HG02885 (cell line): ENCODE data around the gene GNAO1.

Experiments used
- ATAC-seq: cut with Tn5 transposase; IDR thresholded peaks from one replicate; pipeline ENCODE4 v1.9.1; 2021; ENCODE audit warnings: mild to moderate bottlenecking; ENCODE audit not compliant: unreplicated experiment, poor library complexity

GNAO1 gene

DNA sequence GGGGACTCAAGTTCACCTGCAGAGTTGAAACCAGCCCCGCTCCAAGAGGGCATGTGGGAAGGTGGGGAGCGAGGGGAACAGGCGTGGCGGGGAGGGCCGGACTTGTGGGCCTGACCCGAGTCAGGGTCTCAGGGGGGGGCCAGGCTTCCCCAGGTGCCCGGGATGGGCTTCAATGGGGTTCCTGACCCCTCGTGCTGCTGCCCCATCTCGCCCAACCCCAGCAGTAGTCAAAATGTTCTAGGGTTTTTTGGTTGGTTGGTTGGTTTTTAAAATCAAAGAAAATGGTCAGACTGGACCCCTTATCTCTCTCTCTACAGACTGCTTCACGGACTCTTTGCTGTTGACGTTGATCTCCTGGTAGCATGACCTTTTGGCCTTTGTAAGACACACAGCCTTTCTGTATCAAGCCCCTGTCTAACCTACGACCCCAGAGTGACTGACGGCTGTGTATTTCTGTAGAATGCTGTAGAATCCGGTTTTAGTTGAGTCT, 164.5 kb downstream of the GNAO1 start:
- ATAC-seq: no peak

DNA sequence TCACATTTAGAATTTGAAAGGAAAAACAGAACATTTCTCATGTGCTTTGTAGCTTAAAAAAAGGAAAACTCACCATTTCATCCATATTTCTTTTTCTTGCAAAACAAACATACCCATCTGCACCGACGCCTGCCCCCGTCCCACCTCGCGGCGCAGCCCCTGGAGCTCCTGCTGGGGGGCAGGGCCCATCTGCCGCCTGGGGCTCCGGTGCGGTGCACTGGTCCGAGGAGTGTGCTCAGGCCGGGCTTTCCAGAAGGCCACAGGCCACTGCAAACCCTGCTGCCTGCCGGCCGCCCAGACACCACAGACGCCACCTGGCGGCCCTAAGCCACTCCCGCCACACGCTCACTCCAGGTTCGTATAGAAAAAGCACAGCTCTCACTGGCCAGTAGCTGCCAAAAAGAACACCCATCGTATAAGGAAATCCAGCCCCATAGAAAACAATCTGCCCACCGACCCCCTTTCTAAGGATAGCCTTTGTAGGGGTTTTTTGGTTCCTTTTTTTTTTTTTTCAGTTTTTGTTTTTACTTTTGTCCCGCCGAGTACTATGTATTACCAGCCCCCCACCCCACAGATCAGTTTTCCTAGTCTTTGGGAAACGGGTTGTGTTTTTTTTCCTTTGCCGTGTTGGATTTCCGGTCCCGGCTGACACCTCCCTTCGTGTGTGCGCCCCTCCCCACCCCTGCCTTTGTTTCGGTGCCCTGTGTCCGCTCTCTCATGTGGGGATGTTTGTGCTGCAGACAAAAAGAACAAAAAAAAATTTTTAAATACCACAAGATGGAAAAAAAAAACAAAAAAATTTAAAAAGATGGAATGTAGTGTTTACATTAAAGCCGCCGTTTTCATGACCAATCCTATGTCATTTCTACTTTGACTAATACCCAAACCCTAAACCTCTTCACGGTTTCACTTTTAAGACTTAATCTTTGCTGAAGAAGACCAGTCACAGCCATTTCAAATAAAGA, 165.3 kb downstream of the GNAO1 start:
- peak; percentile 89 for ATAC-seq

DNA sequence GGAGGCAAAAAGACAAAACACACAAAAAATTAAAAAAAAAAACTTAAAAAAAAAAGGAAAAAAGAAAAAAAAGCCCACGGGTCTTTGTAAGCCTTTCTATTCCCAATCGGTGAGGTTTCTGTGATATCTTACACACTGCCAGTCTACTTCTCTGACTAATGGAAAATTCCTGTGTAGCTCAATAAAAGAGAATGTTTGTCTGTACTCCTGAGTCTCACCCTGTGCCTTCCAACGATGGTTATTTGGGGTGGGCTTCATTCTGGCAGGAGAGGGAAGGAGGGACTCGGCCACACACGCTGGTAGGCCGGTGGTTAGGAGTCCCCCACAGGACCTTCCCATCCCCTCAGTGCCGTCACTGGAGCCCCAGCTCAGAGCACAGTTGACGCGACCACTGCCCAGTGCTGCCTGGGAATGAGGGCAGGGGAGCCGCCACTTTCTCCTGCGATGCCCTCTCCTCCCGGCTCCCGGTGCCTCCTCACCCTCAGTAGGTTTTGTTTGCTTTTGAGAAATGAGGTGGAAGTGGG, 166.0 kb downstream of the GNAO1 start:
- ATAC-seq: peak; percentile 20

DNA sequence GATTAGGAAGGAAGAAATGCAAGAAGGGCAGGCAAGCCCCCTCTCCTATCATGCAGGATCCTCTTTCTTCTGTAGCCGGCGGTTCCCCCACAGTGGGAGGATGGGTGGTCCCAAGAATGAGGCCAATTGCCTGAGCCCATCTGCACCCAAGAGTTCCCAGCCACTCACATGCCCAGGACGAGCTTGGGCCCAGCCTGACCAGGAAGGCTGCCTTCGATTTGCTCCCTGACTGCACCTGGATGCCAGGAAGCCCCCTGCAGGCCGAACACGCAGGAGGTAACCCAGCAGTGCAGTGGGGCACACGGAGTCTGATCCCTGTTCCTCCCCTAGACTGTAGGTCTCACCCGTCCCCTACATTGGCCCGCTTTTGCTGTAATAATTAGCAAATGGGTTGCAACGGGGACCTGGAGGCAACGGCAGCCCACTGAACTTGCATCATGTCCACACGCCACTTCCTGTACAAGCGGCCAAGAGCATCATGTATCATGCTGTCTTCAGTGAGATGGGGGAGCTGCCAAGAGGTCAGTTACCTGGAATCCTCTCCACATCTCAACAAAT, 166.6 kb downstream of the GNAO1 start:
- ATAC-seq: no peak

DNA sequence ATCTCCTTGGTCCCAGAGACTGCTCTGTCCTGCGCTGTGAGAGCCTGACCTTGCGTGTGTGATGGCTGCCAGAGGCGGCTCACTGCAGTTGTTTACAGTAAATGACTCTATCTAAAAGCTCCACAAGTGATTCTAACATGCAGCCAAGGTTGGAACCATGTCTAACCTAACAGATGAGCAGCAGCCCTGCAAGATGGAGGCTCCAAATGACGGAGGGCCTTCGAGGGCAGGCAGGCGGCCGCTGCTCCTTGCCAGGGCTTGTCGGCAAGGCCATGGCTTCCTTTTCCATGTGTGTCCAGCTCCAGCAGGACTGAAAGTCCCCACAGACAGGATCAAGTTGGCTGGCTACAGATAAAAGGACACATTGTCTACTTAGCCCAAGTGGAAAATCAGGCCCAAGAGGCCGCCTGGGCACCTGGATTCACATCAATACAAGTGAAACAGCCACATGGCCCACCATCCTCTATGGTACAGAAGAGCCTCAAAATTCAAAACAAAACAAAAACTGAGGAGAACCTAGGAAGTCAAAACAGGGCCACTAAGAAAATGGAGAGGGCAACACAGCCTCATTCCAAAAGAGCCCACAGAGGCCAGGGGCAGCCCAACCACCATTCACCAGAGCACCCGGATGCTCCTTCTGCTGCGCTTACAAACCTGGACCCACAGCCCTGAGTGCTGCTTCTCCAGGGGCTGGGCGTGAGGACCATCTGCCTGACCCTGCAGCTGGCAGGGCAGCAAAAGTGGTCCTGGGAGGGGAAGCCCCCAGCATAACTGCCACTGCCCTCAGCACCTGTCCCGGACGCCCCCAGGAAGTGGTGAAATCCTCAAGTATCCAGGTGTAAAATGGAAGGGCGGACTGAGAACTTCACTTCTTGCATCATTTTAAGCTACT, 169.1 kb downstream of the GNAO1 start:
- ATAC-seq: no peak

DNA sequence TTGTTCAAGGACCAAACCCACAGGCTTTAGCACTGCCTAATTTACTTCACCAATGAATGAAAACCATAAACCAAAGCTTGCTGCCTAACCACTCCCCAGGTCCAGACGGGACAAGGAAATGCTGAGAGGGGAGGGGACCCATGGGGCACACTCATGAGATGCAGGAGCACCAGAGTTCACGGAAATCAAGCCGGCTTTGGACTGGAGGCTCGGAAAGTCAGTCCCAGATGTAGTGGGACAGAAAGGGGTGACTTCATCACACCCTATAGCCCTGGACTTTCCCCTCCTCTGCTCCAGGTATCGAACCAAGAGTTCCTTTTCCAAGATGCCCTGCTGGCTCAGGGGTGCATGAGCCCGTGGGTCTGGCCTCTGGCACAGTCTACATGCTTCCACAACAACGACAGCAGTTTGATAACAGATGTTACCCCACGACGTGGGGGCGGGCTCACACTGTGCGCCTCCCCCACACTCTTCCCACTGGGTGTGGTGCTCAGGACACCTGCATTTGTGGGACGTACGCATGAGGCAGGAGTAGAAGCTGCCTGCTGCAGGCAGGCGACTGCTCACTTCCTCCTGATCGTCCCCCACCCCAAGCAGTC, 170.9 kb downstream of the GNAO1 start:
- ATAC-seq: no peak

DNA sequence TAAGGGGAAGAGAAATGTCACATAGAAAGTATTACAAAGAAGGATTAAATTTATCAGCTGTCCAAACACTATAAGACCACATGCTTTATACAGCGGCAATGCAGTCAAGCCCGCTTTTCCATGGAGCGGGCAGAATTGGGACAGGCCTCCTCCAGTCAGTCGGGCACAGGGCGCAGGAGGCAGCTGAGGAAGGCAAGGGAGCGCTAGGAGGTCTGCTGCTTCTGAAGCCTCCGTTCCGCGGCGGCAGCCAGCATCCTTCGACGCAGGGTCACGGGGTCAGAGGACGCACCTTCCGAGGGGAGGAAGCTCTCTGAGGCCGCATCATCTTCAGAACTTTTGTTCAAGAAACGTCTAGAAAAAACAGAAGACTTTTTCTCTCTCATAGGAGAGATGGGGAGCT, 171.4 kb downstream of the GNAO1 start:
- no peak for ATAC-seq

DNA sequence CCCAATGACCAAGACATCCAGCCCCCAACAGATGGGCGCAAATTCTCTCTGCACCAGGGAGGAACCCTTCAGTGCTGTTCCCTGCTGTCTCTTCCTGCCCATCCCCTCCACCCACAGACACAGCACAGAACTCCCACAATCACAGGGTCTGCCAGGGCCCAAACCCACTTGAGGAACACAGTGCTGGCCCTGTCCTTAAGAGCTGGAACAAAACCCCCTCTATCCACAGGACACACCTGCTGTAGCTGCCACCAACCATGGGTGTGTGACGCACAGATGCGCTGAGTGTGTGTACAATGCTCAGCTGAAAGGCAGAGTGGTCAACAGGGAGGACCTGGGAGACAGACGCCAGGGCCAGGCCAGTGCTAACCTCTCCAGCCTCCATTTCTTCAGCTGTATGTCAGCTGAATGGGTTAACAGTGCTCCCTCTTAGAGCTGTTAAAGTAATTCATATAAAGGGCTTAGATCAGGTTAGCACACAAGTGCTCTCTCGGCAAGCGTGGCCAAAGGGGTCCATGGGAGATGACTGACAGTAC, 172.0 kb downstream of the GNAO1 start:
- ATAC-seq: no peak

DNA sequence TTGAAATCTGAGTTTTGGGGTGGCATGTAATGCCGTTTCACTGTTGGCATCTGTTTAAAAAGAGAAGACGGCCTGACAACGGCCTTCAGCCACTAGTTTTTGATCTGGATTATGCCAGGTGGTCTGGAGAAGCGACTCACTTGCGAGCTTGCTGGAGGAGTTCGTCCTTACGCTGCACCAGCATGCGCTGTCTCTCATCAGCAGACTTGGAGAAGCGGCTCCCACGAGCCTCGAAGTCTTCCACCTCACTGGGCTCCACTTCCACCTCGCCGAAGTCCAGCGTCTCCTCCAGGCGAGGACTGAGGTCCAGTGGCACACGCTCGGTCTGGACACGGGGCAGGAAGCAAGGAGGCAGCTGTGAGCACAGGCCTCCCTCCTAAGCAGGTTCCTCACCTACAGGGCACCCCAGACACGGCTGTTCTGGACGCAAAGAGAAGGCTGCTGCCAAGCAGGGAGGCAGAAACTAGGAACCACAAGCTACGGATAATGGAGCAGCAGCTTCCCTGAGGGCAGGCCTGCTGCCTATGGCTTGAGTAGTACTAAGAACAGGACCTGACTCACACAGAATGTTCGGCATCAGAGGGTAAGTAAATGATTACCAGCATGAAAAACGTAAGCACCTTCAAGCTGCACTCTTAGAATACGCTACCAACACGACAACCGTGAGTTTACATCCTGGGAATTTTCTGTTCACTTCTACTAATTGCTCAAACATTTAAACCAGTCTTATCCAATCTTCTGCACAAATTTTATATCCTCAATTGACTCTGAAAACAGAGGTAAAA, 172.7 kb downstream of the GNAO1 start:
- no peak for ATAC-seq

DNA sequence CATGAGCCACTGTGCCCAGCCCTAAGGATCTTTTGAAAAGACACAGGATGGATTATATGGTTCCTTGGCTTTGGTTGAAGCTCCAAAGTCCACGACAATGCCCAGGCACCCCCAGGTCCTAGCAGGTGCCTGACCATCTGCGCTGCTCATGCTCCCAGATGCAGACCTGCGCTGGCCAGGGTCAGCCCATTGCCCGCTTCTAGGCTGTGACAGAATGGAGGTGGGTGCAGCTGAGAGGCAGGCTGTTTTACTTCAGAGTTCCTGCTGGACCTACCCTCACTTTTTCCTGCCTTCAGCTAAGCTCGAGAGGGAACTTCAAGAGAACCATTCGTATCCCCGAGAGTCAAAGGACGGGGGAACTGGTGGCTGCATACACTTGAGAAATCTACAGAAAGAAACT, 173.6 kb downstream of the GNAO1 start:
- ATAC-seq: no peak

DNA sequence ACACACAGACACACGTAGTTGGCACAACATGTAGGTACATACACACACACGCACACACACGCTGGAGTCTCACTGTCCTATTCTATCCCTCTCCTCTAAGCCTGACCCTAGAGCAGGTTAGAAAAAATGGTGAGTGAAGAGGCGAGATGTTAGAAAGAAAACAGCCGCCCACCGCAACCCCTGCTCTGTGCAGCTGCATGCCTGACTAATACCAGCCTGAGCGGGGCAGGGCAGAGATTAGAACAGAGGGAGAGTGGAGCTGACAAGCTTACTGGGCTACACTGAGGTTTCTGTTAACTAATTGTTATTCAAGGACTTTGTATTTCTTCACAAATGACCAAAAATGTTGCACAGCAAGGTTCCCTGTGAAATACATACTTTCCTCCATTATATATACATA, 174.3 kb downstream of the GNAO1 start:
- ATAC-seq: no peak

DNA sequence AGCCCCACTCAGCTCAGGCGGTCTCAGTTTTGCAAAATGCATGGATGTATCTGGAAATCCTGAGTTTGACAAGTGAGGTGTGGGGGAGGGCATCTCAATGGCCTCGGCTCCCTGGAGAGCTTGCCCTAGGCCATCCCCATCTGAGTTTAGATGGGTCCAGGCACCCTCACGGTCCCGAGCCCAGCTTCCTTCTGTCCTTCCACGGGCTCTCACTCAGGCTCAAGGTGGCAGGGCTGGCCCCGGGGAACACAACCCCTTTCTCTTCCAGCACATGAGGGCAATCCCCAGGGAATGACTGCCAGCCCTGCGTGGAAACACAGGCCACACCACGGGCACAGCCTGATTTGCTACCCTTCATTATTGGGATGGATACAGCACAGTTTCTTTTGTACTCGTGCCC, 175.7 kb downstream of the GNAO1 start:
- ATAC-seq: no peak

DNA sequence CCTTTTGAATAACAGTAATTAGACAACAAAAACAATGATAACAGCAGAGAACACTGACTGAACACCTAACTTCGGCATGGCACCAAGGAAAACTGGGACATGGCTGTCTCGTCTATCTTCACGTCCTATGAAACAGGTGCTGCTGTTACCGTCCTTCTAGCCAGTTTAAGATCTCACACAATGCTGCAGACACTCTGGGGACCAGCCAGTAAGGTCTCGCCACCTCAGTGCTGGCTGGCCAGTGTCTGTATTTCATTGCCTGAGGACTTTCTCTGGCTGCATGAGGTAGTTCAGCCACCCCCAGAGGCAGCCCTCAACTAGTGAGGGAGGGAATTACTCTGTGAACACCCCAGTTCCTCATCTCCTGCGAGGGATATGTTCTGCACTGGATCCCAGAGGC, 176.5 kb downstream of the GNAO1 start:
- no peak for ATAC-seq

DNA sequence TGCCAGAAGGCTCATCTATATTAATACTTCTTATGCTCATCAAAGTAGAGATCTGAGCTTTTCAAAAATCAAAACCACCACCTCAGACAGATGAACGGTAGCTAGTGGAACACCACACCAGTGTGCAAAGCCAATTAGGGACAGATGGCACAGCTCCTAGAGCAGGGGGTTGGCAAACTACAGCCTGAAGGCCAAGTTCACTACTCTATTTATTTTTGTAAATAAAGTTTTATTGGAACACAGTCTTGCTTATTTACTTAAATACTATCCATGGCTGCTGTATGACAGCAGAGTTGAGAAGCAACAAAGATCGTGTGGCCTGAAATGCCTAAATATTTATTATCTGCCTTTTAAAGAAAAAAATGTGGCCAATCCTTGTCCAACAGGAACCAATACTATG, 177.3 kb downstream of the GNAO1 start:
- no peak for ATAC-seq

DNA sequence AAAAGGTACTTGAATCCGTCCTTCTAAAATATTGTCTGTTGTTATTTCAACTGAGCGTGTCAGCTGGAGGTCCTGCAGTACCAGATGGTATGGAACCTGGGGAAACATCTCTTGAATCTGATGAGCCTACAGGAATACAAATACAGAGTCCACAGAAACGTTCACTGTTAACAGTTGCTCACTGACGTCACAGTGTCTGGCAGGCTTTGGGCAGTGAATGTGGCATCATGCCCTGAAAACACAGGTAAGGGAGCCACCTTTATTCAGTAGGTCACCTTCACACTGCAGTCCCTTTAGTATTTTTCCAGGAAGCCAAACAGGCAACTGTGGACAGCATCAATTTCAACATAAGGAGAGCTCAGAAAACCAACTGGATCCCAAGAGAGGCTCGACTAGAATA, 177.9 kb downstream of the GNAO1 start:
- no peak for ATAC-seq

DNA sequence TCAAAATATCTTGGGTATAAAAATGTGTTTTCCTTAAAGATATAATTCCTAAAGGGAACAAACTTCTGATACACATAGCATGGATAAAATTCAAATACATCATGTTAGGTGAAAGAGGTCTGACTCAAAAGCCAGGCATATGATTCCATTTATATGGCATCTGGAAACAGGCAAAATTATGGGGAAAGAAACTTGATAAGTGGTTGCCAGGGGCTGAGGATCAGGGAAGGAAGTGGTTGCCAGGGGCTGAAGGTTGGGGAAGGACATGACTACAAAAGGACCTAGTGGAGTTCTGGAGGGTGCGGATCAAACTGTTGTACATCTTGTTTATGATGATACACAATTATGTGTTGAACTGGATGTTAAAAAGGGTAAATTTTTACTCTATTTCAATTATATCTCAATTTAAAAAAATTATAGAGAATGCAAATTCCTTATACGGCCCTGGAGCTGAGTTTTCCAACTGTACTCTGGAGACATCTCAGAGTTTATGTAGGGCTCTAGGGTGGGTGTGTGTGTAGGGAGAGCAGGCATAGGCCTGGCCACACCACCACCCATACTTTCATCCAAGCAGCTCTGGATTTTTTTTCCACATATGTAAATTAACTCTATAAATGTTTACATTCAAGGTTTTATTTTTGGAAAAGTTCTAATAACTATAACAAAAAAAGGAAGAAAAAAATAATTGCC, 179.0 kb downstream of the GNAO1 start:
- no peak for ATAC-seq

DNA sequence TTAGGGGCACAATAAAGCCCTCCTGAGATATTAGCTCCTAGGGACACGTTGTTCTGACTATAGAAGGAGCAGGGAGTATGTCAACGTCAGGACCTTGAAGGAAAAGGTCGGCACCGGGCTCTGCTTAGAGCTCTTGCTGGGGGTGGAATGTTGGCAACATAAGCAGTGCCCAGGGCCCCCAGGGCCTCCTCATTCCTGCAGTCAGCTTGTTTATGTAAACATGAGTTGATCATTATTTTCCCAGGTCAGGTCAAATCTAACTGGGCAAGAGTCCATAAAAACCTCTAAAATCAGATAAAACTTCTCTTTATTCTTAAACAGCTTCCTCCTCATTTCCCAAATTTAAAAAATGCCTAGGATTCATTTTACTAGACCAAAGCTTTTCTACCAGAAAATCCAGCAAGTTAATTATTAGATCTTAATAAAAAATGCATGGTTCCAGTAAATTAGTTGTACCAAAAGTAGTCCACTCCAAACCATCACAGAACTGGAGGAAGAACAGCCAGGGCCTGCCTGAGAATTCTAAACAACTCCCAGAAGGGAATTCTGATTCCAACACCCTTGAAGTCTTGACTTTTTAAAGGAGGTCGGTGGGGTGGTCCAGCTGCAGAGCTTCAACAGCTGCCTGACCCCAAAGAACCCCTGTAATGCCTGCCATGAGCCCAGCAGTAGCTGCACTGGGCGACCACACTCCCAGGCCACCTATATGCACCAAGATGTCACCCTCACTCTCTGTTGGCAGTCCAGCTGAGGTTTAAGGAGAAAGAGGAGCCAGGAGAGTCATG, 179.8 kb downstream of the GNAO1 start:
- no peak for ATAC-seq

DNA sequence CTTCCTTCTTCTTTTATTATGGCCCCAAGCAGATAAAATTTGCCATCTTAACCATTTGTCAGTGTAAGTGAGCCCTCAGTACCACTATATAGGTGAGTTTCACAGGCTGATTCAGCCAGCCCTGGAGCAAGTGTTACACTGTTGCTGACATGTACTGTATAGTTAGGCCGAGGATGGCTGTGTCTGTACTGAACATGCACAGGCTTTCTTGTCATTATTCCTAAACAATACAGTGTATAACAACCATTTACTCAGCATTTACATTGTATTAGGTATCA, 180.3 kb downstream of the GNAO1 start:
- ATAC-seq: no peak
